Sigmoid colon (tissue), 7 donors: ENCODE results near the gene FEM1C. TPM values are rescaled to one million over a fixed set of nuclear protein-coding genes. Genes with fewer than 3 reads are reported as not detected.

ENCODE experiments used
- DNase-seq: peaks from one replicate; pipeline ENCODE4 v3.0.0-alpha.2; 2019
- H3K27ac ChIP-seq, 4 donors: fragments of 200-600 bp; sonication (generic); one replicate each; pipeline ENCODE4 v1.5.1; 2016 to 2019; ENCODE audit warnings: mild to moderate bottlenecking in 1 of 4
- H3K27me3 ChIP-seq, 3 donors: fragments of 200-600 bp; sonication (generic); one replicate each; pipeline ENCODE4 v1.5.1; 2019; ENCODE audit warnings: mild to moderate bottlenecking in 1 of 3
- H3K36me3 ChIP-seq, 4 donors: fragments of 200-600 bp; sonication (generic); one replicate each; pipeline ENCODE4 v1.5.1; 2016 to 2019
- H3K4me1 ChIP-seq, 4 donors: fragments of 200-600 bp; sonication (generic); one replicate each; pipeline ENCODE4 v1.5.1; 2017 to 2019
- H3K4me3 ChIP-seq, 4 donors: fragments of 200-600 bp; sonication (generic); one replicate each; pipeline ENCODE4 v1.5.1; 2017 to 2019; ENCODE audit warnings: mild to moderate bottlenecking in 2 of 4, moderate library complexity in 1 of 4
- H3K9me3 ChIP-seq, 4 donors: fragments of 200-600 bp in 3 of 4; sonication (generic) in 3 of 4; one replicate each; pipeline versions ENCODE4 v1.5.1 to v1.6.1; 2013 to 2019
- CTCF ChIP-seq, 4 experiments: fragments of 450-650 bp in 3 of 4; fragments of 200-600 bp in 1 of 4; IDR thresholded peaks; one replicate each; pipeline ENCODE4 v1.5.1; 2016 to 2019; ENCODE audit warnings: antibody characterized with exemption in 4 of 4, mild to moderate bottlenecking in 3 of 4, moderate library complexity in 2 of 4
- EP300 ChIP-seq, 4 donors: sonication (generic); formaldehyde crosslinking; IDR thresholded peaks; one replicate each; pipeline ENCODE4 v1.6.1; 2017; ENCODE audit warnings: antibody characterized with exemption in 4 of 4
- POLR2A ChIP-seq, 2 donors: fragments of 450-650 bp; IDR thresholded peaks; one replicate each; pipeline ENCODE4 v1.6.1; 2016; ENCODE audit warnings: antibody characterized with exemption in 2 of 2, mild to moderate bottlenecking in 2 of 2, moderate library complexity in 2 of 2
- POLR2AphosphoS5 ChIP-seq, 4 donors: sonication (generic); formaldehyde crosslinking; IDR thresholded peaks; one replicate each; pipeline ENCODE4 v1.6.1; 2017; ENCODE audit warnings: antibody characterized with exemption in 4 of 4
- WGBS, 2 donors: extraction: QIAGEN DNeasy Blood & Tissue Kit; methylation state at CpG; one replicate each; pipeline ENCODE4 v1.1.7; 2013; 5-methylcytosine and 5-hydroxymethylcytosine counted together
- intact Hi-C: fragments of 100-400 bp; cut with DNase I; formaldehyde crosslinking; loops from one replicate; pipeline ENCODE4 v1.15.1; 2023
- polyA plus RNA-seq, 3 donors: library from polyadenylated mRNA; stranded (reverse); fragments of 200-250 nt; gene quantifications; one replicate each; pipeline ENCODE4 v1.2.3, GENCODE V29; 2013
- total RNA-seq, 4 donors: library from RNA; depleted of rRNA; stranded (reverse); fragments of >200 nt; gene quantifications; one replicate each; pipeline ENCODE4 v1.1.0, GENCODE V29; 2016
- donor health status: healthy with polysubstance abuse.
- donor health status: Bipolar disorder and iron deficiency.
- donor health status: healthy.

Gene FEM1C
- total and polyA plus RNA-seq, 7 donors, result 12.1 to 26.8 (median 24.0) TPM

DNA sequence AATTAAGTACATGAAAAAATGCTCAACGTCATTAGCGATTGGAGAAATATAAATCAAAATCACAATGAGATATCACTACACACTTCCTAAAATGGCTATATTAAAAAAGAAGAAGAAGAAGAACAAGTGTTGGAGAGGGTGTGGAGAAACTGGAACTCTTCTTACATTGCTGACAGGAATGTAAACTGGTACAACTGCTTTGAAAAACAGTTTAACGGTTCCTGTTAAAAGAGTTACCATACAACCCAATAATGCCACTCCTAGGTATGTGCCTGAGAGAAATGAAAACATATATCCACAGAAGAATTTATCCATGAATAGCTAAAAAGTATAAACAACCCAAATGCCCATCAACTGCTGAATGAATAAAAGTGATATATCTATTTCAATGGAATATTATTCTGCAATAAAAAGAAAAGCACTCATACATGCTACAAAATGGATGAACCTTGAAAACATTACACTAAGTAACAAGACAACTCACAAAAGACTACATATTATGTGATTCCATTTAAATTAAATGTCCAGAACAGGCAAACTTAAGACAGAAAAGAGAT, 9.0 kb downstream of the FEM1C start:
- no peak for TF ChIP-seq EP300 (IDR thresholded peaks at IDR 0.05)
- H3K27me3 ChIP-seq, result no peaks in the 10 kb centered on the region
- H3K4me3 ChIP-seq, result no peak overlapping the region
- H3K4me1 ChIP-seq, result peaks cover 0 to 94% (median 62%) of the 10 kb centered on the region in 4 donors
- intact Hi-C loops, result no loop called here
- H3K36me3 ChIP-seq, result peaks cover 0 to 16% (median 0%) of the 10 kb centered on the region in 4 donors
- no peaks in the 10 kb centered on the region for H3K9me3 ChIP-seq
- H3K27ac ChIP-seq, result no peak overlapping the region
- no peak for DNase-seq
- WGBS, 2 donors, result 83 to 96% methylated on average over 3 of the region's 3 CpGs

GRCh38 chr5:115532517-115532916, 12.1 kb downstream of the FEM1C start:
- intact Hi-C loops, result no loop called here
- H3K9me3 ChIP-seq, result no peaks in the 10 kb centered on the region
- no peak for DNase-seq
- no peak overlapping the region for H3K4me3 ChIP-seq
- H3K27ac ChIP-seq, result no peak overlapping the region
- TF ChIP-seq POLR2A (IDR thresholded peaks at IDR 0.05), result no peak
- TF ChIP-seq CTCF (IDR thresholded peaks at IDR 0.05), result no peak
- no peak for TF ChIP-seq POLR2AphosphoS5 (IDR thresholded peaks at IDR 0.05)
- TF ChIP-seq EP300 (IDR thresholded peaks at IDR 0.05), result no peak
- WGBS, 2 donors, result 12 to 39% methylated on average over 2 of the region's 2 CpGs
- H3K4me1 ChIP-seq, result peaks cover 0 to 94% (median 63%) of the 10 kb centered on the region in 4 donors
- H3K27me3 ChIP-seq, result no peaks in the 10 kb centered on the region
- H3K36me3 ChIP-seq, result peaks cover 0 to 13% (median 0%) of the 10 kb centered on the region in 4 donors

DNA sequence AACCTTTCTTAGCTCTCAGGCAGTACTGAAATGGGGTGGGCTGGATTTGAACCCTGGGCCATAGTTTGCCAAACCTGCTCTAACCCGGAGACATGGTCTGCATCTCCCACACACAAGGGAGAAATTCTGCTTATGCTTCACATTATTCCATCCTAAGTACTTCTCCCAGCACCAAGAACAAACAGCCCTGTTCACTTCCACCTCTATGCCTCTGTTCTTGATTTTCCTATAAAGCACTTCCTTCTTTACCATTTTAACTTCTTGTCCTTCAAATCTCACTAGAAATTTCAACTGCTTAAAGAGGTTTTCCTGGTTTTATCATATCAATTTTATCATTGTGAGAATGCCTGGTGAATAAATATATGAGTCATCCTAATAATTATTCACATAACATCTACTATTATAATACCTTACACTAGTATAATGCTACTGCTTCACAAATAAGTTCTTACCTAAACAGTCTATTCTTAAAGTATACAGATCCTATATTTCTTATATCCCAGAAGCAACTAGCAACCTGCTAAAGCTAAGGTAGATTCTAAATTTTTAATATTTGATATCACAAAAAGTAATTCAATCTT, 12.7 kb downstream of the FEM1C start:
- intact Hi-C loops, result no loop called here
- no peak for DNase-seq
- peaks cover 0 to 13% (median 0%) of the 10 kb centered on the region in 4 donors for H3K36me3 ChIP-seq
- H3K4me1 ChIP-seq, result peaks cover 0 to 94% (median 63%) of the 10 kb centered on the region in 4 donors
- H3K9me3 ChIP-seq, result no peaks in the 10 kb centered on the region
- WGBS, 2 donors, result 34 to 84% methylated on average over 1 of the region's 1 CpG
- TF ChIP-seq POLR2AphosphoS5 (IDR thresholded peaks at IDR 0.05) (no peak), EP300 (IDR thresholded peaks at IDR 0.05) (no peak), CTCF (IDR thresholded peaks at IDR 0.05) (no peak), POLR2A (IDR thresholded peaks at IDR 0.05) (no peak)
- H3K4me3 ChIP-seq, result no peak overlapping the region
- H3K27ac ChIP-seq, result no peak overlapping the region
- no peaks in the 10 kb centered on the region for H3K27me3 ChIP-seq

DNA sequence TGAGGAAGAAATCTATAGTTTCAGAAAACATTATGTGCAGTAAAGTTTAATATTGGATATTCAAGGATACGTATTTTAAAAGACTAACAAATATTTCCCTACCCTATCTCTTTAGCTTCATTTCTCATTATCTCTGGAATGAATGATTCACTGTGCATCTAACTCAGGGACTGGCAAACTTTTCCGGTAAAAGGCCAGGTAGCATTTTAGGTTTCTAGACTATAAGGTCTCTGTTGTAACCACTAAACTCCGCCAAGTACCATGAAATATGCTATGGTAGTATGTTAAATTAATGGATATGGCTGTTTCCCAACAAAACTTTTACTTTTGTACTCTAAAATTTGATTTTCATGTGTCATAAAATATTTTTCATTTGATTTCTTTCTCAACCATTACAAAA, 13.2 kb downstream of the FEM1C start:
- no peak for DNase-seq
- Histone ChIP-seq H3K27me3 (no peaks in the 10 kb centered on the region), H3K36me3 (peaks cover 0 to 11% (median 0%) of the 10 kb centered on the region in 4 donors), H3K4me1 (peaks cover 0 to 94% (median 63%) of the 10 kb centered on the region in 4 donors), H3K27ac (no peak overlapping the region), H3K4me3 (no peak overlapping the region), H3K9me3 (no peaks in the 10 kb centered on the region)
- 50 to 82% methylated on average over 3 of the region's 3 CpGs for WGBS, 2 donors
- TF ChIP-seq EP300 (IDR thresholded peaks at IDR 0.05), result no peak
- TF ChIP-seq POLR2AphosphoS5 (IDR thresholded peaks at IDR 0.05), result no peak
- no peak for TF ChIP-seq CTCF (IDR thresholded peaks at IDR 0.05)
- no peak for TF ChIP-seq POLR2A (IDR thresholded peaks at IDR 0.05)
- intact Hi-C loops, result no loop called here

DNA sequence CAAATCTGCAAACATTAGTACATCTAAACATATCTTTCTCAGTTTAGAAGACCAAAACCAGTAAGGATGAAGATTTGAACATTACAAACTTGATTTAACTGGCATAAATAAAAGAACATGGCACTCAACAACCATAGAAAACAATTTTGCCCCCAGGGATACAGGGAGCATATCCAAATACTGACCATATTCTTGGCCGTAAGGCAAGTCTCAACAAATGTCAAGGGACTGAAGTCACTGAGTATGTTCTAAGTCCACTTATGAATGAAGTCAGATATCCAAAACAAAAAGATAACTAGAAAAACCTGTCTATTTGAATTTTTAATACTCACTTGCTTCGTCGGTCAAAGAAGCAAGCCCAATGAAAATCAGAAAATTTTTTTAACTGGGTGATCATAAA, 14.1 kb downstream of the FEM1C start:
- Histone ChIP-seq H3K36me3 (peaks cover 0 to 4% (median 0%) of the 10 kb centered on the region in 4 donors), H3K4me3 (no peak overlapping the region), H3K4me1 (peaks cover 0 to 93% (median 66%) of the 10 kb centered on the region in 4 donors), H3K9me3 (no peaks in the 10 kb centered on the region), H3K27ac (no peak overlapping the region), H3K27me3 (no peaks in the 10 kb centered on the region)
- intact Hi-C loops, result no loop called here
- no peak for TF ChIP-seq POLR2AphosphoS5 (IDR thresholded peaks at IDR 0.05)
- TF ChIP-seq EP300 (IDR thresholded peaks at IDR 0.05), result no peak
- no peak for TF ChIP-seq CTCF (IDR thresholded peaks at IDR 0.05)
- no peak for TF ChIP-seq POLR2A (IDR thresholded peaks at IDR 0.05)
- no peak for DNase-seq
- WGBS, 2 donors, result 83 to 88% methylated on average over 3 of the region's 3 CpGs
